WTC11 (cell line): ENCODE measurements around the gene USP21. TPM values are rescaled to one million over a fixed set of nuclear protein-coding genes. Genes with fewer than 3 reads are reported as not detected.
A peak's percentile ranks its signal among the peaks of the same experiment; 100 is the strongest.

Source experiments
- ATAC-seq: fragments of 200-7000 bp; cut with Tn5 transposase; 2 replicates; pipeline ENCODE4 v1.10.0; 2021; ENCODE audit warnings: mild to moderate bottlenecking, moderate library complexity
- CTCF ChIA-PET: fragments of 300-600 bp; sonication (Branson Sonifier 250); formaldehyde crosslinking; loops from one replicate; lab custom pipeline; 2021; ENCODE audit warnings: antibody characterized with exemption; lab: Charles Lee
- POLR2A ChIA-PET: fragments of 350-600 bp; sonication (Branson Sonifier 250); formaldehyde crosslinking; loops from one replicate; lab custom pipeline; 2021; ENCODE audit warnings: antibody characterized with exemption; lab: Charles Lee
- DNase-seq: peaks from one replicate; pipeline ENCODE4 v3.0.0; 2021; ENCODE audit warnings: low spot score
- H3K27ac Mint-ChIP-seq: 2 replicates; pipeline ENCODE4 v1.8.0; 2021; ENCODE audit warnings: mixed read lengths
- H3K27me3 Mint-ChIP-seq: 2 replicates; pipeline ENCODE4 v1.8.0; 2021; ENCODE audit warnings: low read depth, mild to moderate bottlenecking, moderate library complexity, mixed read lengths
- H3K36me3 Mint-ChIP-seq: 2 replicates; pipeline ENCODE4 v1.8.0; 2021; ENCODE audit warnings: mixed read lengths
- H3K4me1 Mint-ChIP-seq: 2 replicates; pipeline ENCODE4 v1.8.0; 2022; ENCODE audit warnings: mixed read lengths
- H3K4me3 Mint-ChIP-seq: 2 replicates; pipeline ENCODE4 v1.8.0; 2021; ENCODE audit warnings: mild to moderate bottlenecking, moderate library complexity, mixed read lengths
- H3K9me3 Mint-ChIP-seq: 2 replicates; pipeline ENCODE4 v1.8.0; 2021; ENCODE audit warnings: mixed read lengths
- ATF1 ChIP-seq: sonication (generic); formaldehyde crosslinking; IDR thresholded peaks from 2 replicates; pipeline ENCODE4 v1.8.1; 2023; ENCODE audit warnings: mild to moderate bottlenecking, moderate library complexity, missing genetic modification reagents
- ATF2 ChIP-seq: sonication (generic); formaldehyde crosslinking; IDR thresholded peaks from 2 replicates; pipeline ENCODE4 v1.8.1; 2022; ENCODE audit warnings: low read depth, missing genetic modification reagents, borderline replicate concordance
- CBFB ChIP-seq: sonication (generic); formaldehyde crosslinking; IDR thresholded peaks from 2 replicates; pipeline ENCODE4 v1.8.1; 2022; ENCODE audit warnings: mild to moderate bottlenecking, low read depth, missing genetic modification reagents
- ESRRA ChIP-seq: sonication (generic); formaldehyde crosslinking; IDR thresholded peaks from 2 replicates; pipeline ENCODE4 v1.8.1; 2022; ENCODE audit warnings: mild to moderate bottlenecking, missing genetic modification reagents, borderline replicate concordance
- FOXK1 ChIP-seq: sonication (generic); formaldehyde crosslinking; IDR thresholded peaks from 2 replicates; pipeline ENCODE4 v1.8.0; 2022; ENCODE audit warnings: mild to moderate bottlenecking, moderate library complexity, missing genetic modification reagents
- FOXP1 ChIP-seq: sonication (generic); formaldehyde crosslinking; IDR thresholded peaks from 2 replicates; pipeline ENCODE4 v1.8.0; 2022; ENCODE audit warnings: missing genetic modification reagents, mild to moderate bottlenecking, moderate library complexity, borderline replicate concordance
- KAT7 ChIP-seq: sonication (generic); formaldehyde crosslinking; IDR thresholded peaks from 2 replicates; pipeline ENCODE4 v1.8.1; 2023; ENCODE audit warnings: missing genetic modification reagents, mild to moderate bottlenecking, borderline replicate concordance
- MYBL2 ChIP-seq: sonication (generic); formaldehyde crosslinking; IDR thresholded peaks from 2 replicates; pipeline ENCODE4 v1.8.1; 2023; ENCODE audit warnings: mild to moderate bottlenecking, moderate library complexity, missing genetic modification reagents
- SMAD3 ChIP-seq: sonication (generic); formaldehyde crosslinking; IDR thresholded peaks from 2 replicates; pipeline ENCODE4 v1.8.0; 2022; ENCODE audit warnings: missing genetic modification reagents, mild to moderate bottlenecking, borderline replicate concordance
- SP1 ChIP-seq: sonication (generic); formaldehyde crosslinking; conservative IDR thresholded peaks from 2 replicates; pipeline ENCODE4 v1.8.1; 2022; ENCODE audit warnings: missing genetic modification reagents
- TCF7 ChIP-seq: sonication (generic); formaldehyde crosslinking; IDR thresholded peaks from 2 replicates; pipeline ENCODE4 v1.8.0; 2022; ENCODE audit warnings: mild to moderate bottlenecking, low read depth, missing genetic modification reagents, moderate library complexity
- ZNF121 ChIP-seq: sonication (generic); formaldehyde crosslinking; IDR thresholded peaks from 2 replicates; pipeline ENCODE4 v1.8.0; 2023; ENCODE audit warnings: missing genetic modification reagents
- ZNF232 ChIP-seq: sonication (generic); formaldehyde crosslinking; IDR thresholded peaks from 2 replicates; pipeline ENCODE4 v1.8.0; 2022; ENCODE audit warnings: mild to moderate bottlenecking, missing genetic modification reagents
- ZNF671 ChIP-seq: fragments of 250-450 bp; sonication (Bioruptor Pico); IDR thresholded peaks from 2 replicates; pipeline ENCODE4 v1.8.0; 2021; ENCODE audit warnings: mild to moderate bottlenecking
- total RNA-seq: library from RNA; stranded (reverse); gene quantifications from 3 replicates; pipeline ENCODE4 v1.2.3, GENCODE V29; 2021
- TF ChIP-seq, protein P1 (sequence below): sonication (generic); formaldehyde crosslinking; IDR thresholded peaks from 2 replicates; pipeline ENCODE4 v1.8.0; 2022; ENCODE audit warnings: mild to moderate bottlenecking, missing genetic modification reagents
- TF ChIP-seq, protein P2 (sequence below): sonication (generic); formaldehyde crosslinking; IDR thresholded peaks from 2 replicates; pipeline ENCODE4 v1.8.0; 2022; ENCODE audit warnings: missing genetic modification reagents

Gene USP21
- total RNA-seq, 1 experiment from 2014 or later, result 30.8 TPM

- TF ChIP-seq FOXK1, result 0 out of 2 replicates have a peak, but pooled peaks have one; percentile 68
- TF ChIP-seq, protein P1, sequence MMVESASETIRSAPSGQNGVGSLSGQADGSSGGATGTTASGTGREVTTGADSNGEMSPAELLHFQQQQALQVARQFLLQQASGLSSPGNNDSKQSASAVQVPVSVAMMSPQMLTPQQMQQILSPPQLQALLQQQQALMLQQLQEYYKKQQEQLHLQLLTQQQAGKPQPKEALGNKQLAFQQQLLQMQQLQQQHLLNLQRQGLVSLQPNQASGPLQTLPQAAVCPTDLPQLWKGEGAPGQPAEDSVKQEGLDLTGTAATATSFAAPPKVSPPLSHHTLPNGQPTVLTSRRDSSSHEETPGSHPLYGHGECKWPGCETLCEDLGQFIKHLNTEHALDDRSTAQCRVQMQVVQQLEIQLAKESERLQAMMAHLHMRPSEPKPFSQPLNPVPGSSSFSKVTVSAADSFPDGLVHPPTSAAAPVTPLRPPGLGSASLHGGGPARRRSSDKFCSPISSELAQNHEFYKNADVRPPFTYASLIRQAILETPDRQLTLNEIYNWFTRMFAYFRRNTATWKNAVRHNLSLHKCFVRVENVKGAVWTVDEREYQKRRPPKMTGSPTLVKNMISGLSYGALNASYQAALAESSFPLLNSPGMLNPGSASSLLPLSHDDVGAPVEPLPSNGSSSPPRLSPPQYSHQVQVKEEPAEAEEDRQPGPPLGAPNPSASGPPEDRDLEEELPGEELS, result no peak; the same call in 1 of the 2 replicates
- no peak for TF ChIP-seq KAT7 (CRISPR knock-in tag)
- no peak for TF ChIP-seq ESRRA (CRISPR knock-in tag)
- TF ChIP-seq ATF2 (CRISPR knock-in tag), result no peak
- no peak for TF ChIP-seq ZNF232 (CRISPR knock-in tag)
- TF ChIP-seq TCF7, result no peak
- no peak; the same call in 1 of the 2 replicates for TF ChIP-seq FOXP1 (CRISPR knock-in tag)
- TF ChIP-seq ZNF671 (CRISPR knock-in tag), result no peak
Measured at GRCh38 chr1:161131523-161132409, 27.5 kb upstream of the USP21 start (continued).

GRCh38 chr1:161132410-161133219 is 26.7 kb upstream of the USP21 start, which contains the start of gene DEDD:
Gene DEDD, minus strand, starts transcription at chr1:161132667. Its CDS starts 8,205 bp downstream, at chr1:161124462.
- peaks cover 27% of the 10 kb centered on the region for H3K4me1 Mint-ChIP-seq
- H3K9me3 Mint-ChIP-seq, result no peaks in the 10 kb centered on the region
- POLR2A ChIA-PET, result interaction anchor here (0.6 to 2.4 kb wide), 16 partner anchors 11 to 1119 kb away, joined by 3 to 12 read pairs (median 5); partner anchors contain the start of genes F11R, ITLN2, KLHDC9 and NDUFS2
- no peak within 1 kb of the TSS for H3K4me3 Mint-ChIP-seq
- H3K27me3 Mint-ChIP-seq, result no peaks in the 10 kb centered on the region
- peaks cover 23% of the 10 kb centered on the region for H3K36me3 Mint-ChIP-seq
- DNase-seq (peak; percentile 90), ATAC-seq (peak; percentile 83)
- CTCF ChIA-PET, result interaction anchor here (0.5 to 4.8 kb wide), 11 partner anchors 9 to 451 kb away, joined by 3 to 18 read pairs (median 4); partner anchors contain the start of genes ITLN2, KLHDC9, NIT1 and PFDN2
- peak within 1 kb of the TSS; percentile 88 for H3K27ac Mint-ChIP-seq
- TF ChIP-seq SMAD3 (CRISPR knock-in tag) (no peak), CBFB (peak; percentile 64; the same call in 1 of the 2 replicates), ATF1 (no peak), ESRRA (CRISPR knock-in tag) (peak; percentile 51; the same call in 1 of the 2 replicates), ZNF121 (peak; percentile 55; the same call in 1 of the 2 replicates), MYBL2 (CRISPR knock-in tag) (0 out of 2 replicates have a peak, but pooled peaks have one; percentile 2), SP1 (peak; percentile 60; the same call in 1 of the 2 replicates)
- TF ChIP-seq, protein P2, sequence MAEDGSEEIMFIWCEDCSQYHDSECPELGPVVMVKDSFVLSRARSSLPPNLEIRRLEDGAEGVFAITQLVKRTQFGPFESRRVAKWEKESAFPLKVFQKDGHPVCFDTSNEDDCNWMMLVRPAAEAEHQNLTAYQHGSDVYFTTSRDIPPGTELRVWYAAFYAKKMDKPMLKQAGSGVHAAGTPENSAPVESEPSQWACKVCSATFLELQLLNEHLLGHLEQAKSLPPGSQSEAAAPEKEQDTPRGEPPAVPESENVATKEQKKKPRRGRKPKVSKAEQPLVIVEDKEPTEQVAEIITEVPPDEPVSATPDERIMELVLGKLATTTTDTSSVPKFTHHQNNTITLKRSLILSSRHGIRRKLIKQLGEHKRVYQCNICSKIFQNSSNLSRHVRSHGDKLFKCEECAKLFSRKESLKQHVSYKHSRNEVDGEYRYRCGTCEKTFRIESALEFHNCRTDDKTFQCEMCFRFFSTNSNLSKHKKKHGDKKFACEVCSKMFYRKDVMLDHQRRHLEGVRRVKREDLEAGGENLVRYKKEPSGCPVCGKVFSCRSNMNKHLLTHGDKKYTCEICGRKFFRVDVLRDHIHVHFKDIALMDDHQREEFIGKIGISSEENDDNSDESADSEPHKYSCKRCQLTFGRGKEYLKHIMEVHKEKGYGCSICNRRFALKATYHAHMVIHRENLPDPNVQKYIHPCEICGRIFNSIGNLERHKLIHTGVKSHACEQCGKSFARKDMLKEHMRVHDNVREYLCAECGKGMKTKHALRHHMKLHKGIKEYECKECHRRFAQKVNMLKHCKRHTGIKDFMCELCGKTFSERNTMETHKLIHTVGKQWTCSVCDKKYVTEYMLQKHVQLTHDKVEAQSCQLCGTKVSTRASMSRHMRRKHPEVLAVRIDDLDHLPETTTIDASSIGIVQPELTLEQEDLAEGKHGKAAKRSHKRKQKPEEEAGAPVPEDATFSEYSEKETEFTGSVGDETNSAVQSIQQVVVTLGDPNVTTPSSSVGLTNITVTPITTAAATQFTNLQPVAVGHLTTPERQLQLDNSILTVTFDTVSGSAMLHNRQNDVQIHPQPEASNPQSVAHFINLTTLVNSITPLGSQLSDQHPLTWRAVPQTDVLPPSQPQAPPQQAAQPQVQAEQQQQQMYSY (CRISPR knock-in tag), result peak; percentile 86
